SH-SY5Y (cell line): Measurements from ENCODE around the gene DIO1.

ENCODE experiments used
- GATA2 ChIP-seq: IDR thresholded peaks from 2 replicates; pipeline ENCODE4 v1.6.1; 2011; ENCODE audit warnings: mild to moderate bottlenecking, low read depth, low read length
- GATA3 ChIP-seq: IDR thresholded peaks from 2 replicates; pipeline ENCODE4 v1.6.1; 2011; ENCODE audit warnings: low read depth, mild to moderate bottlenecking, low read length, moderate library complexity

Gene DIO1

DNA sequence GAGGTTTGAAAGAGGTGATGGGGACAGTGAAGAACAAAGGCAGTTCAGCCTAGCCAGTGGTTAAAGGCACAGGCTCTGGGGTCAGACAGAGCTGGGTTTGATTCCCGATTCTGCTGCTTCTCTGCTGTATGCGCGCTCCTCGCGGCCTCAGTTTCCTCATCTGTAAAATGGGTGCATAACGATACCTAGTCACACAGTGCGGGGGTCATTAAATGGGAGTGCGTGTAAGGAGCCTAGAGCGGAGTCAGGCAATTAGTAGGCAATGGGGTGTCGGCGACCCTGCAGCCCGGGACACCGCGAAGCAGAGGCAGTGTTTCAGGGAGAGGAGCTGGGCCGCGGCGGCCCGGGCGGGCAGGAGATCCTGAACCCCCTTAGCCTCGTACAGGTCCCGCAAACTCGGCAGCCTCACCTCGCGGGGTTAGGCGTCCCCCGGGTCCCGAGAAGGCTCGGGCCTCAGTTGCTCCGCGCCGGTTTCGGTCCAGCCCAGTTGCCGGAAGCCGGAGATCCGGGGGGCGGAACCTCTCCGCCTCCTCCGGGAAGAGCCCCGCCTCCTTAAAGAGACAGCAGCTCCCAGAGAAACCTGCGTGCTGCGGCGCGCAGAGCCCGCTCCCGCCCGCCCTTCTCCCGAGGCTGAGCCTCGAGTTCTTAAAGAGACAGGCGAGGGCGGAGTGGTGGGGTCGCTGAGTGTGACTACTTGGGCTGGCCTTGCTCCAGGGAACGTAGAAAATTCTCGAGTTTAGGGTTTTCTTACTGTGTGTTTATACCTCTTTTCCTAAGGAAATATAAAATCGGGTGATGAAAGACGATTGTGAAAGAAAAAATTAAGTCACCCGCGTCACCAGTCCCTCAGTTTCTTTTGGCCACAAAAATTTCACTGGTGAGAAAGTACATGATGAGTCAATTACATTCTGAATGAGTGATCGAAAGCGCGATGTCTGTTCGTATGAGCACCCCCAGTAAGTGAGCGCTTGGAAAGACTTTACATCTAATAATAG lies 4.4 kb upstream of the DIO1 start, which contains the start of gene YIPF1:
YIPF1 (minus strand) TSS at position 494 of the 995 bp plus-strand sequence. CDS start 860 bp downstream, outside the sequence.
- TF ChIP-seq GATA2 = no peak
- no peak for TF ChIP-seq GATA3

DNA sequence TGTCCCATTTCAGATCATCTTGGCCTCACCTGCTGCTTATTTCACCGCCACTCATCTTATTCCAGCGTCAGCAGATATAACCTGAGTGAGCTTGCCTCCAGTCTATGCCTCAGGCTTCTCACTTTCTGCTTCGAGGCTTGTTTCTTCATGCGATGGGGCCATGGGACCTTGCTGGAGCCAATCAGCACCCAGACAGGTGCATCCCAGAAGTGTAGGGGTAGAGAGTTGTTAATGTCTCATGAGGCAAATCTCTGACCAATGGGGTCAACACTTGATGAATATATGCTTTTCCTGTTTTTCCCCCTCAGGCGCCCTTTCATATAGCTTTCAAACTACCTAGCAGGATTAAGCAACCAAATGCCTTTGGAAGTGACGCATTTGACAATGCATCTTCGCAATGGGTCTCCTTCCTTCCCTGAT lies 3.5 kb upstream of the DIO1 start:
- no peak for TF ChIP-seq GATA2

DNA sequence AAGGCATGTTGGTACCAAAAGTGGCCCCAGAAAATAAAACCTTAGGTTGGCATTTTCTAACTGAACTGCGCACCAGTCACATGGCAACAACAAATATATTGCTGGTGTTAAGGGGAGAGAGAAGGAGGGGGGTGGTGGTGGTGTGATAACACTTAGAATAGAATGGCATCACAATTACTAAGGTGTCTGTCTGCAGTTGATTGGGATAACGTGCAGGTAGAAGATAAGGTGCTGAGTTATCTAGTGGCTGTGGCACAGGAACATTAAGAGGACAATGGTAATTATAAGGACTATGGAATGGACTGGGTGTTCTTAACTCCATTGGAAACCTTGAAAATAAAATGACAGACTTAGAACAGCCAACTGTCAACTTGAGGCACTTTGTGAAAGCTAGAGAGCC lies 3.0 kb upstream of the DIO1 start:
- TF ChIP-seq GATA3 (no peak), GATA2 (no peak)

DNA sequence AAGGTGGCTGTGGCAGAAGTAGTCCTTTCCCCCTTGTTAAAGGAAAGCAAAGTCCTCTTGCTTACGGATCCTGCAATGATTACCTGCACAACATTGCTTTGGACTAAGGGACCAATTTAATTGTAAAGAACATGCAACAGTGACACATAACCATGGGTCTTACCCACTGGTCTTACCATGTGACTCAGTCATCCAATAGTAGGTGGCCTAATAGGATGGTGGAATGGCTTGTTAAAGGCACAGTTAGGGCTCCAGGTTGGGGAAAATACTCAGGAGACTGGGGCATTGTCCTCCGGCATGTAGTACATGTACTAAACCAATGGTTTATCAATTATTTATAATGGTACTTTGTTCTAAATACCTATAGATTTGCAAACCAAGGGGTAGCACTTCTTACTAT lies 2.3 kb upstream of the DIO1 start:
- TF ChIP-seq GATA2 (no peak), GATA3 (no peak)

DNA sequence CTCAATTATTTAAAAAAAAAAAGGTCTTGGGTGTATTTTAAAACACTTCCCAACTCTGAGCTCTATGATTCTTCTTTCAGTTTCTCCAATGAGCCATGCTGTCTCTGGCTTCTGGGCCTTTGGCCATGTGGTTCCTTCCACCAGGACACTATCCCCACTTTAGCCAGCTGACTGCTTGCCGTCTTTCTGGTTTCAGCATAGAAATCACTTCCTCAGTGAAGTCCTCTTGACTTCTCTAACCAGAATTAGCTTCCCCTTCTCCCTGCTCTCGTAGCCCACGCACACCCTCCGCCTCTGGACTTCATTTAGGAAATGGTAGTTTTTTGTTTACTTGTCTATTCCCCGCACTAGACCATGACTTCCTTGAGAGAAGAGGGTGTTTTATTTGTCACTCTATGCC lies 1.1 kb upstream of the DIO1 start:
- no peak for TF ChIP-seq GATA2
- no peak for TF ChIP-seq GATA3

DNA sequence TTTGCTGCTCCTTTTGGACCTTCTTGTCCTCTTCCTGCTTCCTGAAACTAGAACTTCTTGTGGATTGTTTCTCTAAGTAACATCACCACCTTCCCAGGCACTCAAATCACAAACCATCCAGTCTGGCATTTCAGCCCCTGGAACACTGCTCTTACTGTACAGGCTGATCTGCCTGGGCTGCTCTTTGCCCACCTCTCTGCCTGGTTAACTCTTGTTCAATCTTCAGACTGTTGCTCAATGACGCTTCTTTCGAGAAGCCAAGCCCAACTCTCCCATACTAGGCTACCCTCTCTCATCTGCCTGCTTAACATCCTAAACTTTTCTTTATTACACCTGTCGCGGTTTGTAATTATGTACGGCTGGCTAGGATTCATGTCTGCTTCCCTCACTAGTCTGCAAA lies 657 bp downstream of the DIO1 start:
- TF ChIP-seq GATA2 (no peak), GATA3 (no peak)

DNA sequence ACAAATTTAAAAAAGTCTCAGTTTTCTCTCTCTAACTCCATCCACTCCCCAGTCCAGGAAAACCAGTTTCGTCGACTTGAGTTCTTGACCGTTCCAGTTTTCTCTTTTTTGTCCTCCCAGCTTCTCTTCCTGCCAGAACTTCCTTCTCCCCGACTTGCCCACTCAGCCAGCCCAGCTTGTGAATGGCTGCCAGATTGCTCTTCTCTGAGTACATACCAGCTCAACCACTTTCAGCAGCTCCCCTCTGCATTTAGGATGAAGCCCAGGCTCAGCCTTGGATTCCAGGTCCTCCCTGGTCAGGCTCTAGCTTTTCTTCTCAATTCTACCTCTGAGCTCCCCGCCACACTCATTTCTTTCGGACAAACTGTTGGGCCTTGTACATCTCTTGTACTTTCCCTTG lies 1.4 kb downstream of the DIO1 start:
- no peak for TF ChIP-seq GATA2
- no peak for TF ChIP-seq GATA3

DNA sequence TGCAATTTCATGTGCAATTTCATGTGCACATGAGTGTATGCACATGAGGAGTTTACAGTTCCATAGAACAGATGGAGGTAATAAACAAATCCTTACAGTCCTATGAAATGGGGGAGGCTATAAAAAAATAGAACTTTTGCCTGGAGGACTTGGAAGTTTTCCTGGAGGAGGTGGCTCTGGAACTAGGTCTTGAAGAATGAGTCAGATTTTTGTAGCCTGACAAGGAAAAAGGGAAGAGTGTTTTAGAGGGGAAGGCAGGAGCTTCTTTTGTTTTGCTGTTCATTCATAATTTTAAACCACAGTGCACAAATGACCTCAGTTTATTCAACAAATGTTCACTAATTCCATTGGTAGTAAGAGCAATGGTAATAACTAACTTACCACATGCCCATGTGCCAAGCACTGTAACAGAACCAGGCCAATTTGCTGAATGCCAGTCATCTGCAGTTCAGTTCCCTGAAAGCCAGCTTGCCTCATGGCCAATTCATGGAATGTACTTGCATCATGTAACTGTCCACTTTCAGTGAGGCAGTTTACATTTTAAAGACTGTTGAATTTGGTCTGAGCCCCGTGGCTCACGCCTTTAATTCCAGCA lies 2.7 kb downstream of the DIO1 start:
- TF ChIP-seq GATA2 = no peak
- TF ChIP-seq GATA3 = no peak

DNA sequence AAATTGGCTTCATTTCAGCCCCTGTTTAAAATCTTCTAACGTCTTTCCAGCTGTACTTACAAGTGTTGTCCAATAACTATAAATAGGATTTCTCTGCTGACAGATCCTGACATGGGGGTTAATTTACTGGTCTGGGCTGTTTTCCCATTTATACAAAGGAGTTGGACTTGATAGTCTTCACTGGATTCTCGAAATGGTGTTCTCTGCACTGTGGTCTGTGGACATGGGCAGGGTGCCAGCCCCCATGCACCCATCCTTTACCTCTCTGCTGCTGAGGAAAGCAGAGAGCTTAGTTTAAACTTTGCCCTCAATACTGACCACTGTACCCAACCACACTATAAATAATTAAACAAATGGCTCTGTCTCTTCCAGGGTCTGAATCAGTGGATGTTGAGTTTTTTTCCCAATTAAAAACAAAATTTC lies 5.2 kb downstream of the DIO1 start:
- TF ChIP-seq GATA3 (no peak), GATA2 (no peak)

DNA sequence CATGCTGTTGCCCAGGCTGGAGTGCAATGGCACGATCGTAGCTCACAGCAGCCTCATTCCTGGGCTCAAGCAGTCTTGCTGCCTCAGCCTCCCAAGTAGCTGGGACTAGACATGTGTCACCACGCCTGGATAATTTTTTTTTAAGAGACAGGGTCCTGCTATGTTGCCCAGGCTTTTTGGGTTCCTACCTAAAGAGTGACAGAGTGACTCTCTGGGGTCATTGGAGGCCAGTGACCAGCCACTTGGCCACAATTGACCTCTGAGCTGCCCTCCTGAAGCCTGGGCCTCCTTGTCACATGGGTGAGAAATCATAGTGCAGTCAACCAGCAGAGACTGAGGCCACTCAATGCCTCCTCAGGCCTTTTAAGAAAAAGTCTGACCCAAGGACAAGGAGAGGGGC lies 5.7 kb downstream of the DIO1 start:
- TF ChIP-seq GATA3 = no peak
- TF ChIP-seq GATA2 = no peak

DNA sequence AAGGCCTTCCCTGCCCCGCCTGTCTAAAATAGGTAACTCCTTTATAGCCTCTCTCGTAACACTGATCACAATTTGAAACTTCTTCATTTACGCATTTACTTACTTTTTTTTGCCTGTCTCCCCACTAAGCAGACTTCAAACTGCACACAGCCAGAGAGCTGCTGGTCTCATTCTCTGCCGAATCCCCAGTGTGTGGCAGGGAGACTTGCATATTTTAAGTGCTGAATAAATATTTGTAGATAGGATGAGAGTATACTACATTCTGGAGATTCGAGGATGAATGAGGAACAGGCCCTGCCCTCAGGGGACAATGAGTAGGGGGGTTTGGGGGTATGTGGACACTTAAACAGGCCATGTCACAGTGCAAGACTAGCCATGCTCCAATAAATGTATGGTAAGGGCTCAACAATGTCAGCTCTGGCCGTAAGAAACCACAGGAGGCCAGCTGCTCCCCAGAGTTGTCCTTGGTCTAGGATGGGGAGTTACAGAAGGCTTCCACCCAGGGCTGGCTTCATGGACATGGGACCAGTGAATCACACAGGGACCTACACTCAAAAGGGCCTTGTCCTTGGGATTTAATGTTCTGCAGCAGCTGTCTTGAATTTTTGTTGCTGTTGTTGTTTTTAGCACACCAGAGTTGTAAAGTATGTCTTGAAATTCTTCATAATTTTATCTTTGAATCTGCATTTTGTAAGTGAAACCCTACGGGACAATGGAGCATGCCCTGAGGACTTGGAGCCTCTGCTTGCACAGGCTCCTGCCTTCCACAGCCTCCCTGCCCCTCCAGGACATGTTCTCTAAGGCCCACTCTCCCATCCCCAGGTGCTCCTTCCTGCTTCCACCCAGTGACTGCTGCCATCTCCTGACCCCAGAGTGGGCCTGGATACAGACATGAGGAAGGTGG lies 8.5 kb downstream of the DIO1 start:
- TF ChIP-seq GATA3 (no peak), GATA2 (no peak)

DNA sequence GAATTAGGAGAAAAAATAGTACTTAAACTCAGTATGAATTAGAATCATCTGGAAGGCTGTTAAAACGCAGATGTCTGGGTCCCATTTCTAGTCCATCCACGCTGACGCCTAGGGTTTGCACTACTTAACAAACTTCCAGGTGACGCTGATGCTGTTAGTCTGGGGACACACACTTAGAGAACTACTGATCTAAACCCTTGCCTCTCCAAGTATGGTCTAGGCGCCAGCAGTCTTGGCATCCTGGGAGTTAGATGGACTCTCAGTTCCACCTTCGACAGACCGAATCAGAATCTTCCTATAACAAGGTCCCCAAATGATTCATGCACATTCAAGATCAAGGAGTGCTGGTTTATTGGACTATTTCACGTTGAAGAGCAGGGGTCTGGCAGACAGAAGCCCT lies 11.5 kb downstream of the DIO1 start:
- TF ChIP-seq GATA2 (no peak), GATA3 (no peak)

DNA sequence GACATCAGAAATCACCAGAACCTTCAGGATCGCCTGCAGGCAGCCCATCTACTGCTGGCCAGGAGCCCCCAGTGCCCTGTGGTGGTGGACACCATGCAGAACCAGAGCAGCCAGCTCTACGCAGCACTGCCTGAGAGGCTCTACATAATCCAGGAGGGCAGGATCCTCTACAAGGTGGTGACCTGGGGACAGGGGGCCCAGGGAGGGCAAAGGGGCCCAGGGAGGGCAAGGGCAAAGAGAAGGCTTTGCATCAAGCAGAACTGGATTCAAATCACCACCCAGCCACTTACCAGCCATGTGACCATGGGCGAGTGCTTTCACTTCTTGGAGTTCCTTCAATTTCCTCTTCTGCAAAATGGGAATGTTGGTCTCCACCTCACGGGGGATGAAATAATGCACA lies 12.1 kb downstream of the DIO1 start:
- TF ChIP-seq GATA2 = no peak
- TF ChIP-seq GATA3 = no peak

DNA sequence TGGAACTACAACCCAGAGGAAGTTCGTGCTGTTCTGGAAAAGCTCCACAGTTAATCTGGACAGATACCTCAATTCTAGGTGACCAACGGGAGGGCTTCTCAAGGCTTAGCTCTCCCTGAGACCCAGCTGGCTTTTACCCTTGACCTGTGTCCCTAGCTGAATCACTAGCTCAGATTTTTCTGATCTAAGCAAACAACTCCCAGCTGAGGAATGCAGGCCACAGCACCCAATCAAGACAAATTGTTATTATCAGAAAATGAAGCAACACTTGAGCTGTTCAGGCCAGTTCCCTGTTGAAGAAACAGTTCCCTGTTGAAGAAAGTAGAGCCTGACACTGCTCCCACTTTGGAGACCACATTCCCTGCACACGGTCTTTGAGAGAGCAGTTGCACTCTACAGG lies 16.0 kb downstream of the DIO1 start:
- TF ChIP-seq GATA3 (no peak), GATA2 (no peak)

DNA sequence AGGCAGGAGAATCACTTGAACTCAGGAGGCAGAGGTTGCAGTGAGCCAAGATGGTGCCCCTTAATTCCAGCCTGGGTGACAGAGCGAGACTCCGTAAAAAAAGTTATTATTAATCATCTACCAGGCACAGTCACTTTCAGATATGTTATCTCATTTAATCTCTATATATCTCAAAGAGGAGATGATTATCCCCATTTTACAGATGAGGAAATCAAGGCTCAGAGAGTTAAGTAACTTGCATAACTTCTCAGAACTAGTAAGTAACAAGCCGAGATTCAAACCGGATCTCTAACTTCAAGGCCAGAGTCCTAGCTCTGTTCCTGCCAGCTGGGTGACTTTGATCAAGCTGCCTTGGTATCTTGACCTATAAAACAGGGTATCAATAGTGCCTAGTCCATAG lies 17.5 kb downstream of the DIO1 start:
- no peak for TF ChIP-seq GATA3
- TF ChIP-seq GATA2 = no peak
